ENCODE results near the gene PPP1R3E.
A peak's percentile ranks its signal among the peaks of the same experiment; 100 is the strongest.
"Not testable (repeated sequence)": the region's sequence is repeated elsewhere in the genome, so short reads cannot be mapped to it uniquely, and the experiment has no call there.

Gene PPP1R3E, protein sequence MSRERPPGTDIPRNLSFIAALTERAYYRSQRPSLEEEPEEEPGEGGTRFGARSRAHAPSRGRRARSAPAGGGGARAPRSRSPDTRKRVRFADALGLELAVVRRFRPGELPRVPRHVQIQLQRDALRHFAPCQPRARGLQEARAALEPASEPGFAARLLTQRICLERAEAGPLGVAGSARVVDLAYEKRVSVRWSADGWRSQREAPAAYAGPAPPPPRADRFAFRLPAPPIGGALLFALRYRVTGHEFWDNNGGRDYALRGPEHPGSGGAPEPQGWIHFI

GRCh38 chr14:23302290-23303225, at the start of gene PPP1R3E:
PPP1R3E (minus strand) TSS chr14:23302859; CDS start chr14:23302576, 283 bp downstream.
- peak; percentile 87 for DNase-seq

DNA sequence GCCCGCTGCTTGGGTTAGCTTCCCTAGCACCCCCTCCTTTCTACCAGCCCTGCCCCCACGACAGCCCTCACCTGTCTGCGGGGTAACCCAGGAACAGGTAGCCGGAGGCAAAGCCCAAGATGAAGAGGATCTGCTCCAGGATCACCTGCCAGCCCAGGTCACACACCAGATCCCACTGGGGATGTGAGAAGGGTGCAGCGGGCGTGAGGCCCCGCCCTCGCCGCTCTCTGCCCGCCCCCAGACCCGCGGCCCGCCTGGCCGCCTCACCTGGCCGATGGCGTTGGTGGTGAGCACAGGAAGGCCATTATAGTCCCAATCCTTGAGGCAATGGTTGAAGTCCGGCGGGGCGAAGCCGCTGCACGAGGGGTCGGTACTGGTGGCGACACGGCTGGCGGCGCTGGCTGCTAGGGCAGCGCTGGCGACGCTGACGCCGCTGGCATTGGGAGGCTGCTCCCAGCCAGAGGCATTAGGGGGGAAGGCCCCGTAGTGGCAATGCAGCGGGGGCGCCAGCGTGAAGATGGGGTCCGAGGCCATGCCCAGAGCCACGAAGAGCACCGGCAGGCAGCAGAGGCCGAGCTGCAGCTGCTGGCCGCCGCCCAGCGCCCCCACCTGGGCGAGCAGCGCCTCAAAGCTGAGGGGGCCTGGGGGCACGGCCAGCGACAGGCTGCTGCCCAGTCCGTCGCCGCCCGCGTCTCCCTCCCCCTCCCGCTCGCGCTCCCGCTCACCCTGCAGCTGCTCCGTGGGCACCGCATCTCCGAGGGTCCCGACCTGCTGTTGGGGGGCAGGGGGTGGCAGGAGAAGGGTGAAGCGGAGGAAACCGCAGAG, 49.2 kb upstream of the PPP1R3E start:
- DNase-seq, result no peak

GRCh38 chr14:23349156-23349845, 46.6 kb upstream of the PPP1R3E start:
- DNase-seq, result no peak

DNA sequence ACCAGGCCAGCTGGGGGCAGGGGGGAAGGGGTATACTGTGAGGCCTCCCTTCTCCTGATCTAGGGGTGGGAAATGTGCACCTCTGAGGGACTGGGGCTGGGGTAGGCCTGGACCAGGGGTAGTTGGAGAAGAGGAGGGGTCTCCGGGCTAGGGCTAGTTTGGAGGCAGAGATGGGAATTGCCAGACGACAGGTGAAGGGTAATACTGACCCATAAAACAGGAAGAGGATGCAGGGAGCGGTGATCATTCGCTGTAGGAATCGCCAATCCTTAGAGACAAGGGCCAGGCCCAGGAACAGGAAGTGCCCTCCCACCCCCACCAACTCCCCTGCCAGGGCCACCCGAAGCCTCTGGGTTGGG, 45.6 kb upstream of the PPP1R3E start:
- no peak for DNase-seq

GRCh38 chr14:23347406-23348296, 45.0 kb upstream of the PPP1R3E start:
- DNase-seq, result no peak

DNA sequence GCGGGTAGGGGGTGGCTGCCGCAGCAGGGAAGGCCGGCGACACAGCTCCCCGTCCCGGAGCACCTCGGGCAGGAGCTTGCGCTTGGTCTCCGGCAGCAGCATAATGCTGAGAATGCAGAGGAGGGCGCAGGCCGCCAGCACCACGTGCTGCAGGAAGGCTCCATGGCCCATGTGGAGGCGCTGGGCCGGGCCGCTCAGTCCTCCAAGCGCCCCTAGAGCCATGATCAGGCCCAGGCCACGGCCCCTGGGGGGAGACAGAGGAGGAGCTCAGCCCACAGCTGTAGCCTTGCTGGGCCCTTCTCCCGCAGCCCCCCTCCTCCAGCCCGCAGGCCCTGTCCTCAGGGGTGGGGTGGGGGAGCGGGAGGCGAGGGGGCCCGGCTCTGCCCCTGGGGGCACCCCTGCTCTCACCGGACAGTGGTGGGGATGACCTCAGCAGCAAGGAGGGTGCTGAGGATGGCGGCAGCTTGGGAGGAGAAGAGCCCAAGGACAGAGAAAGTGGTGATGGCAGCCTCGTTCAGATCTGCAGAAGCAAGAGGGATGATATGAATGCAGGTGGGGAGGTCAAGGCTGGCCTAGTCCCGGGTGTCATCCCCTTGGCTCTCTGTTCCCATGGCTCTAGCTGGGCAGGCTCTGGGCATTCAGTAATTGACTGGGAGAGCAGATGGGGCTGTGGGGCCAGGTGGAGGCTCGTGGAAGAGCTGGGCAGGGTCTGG, 44.2 kb upstream of the PPP1R3E start:
- DNase-seq, result no peak

- DNase-seq, result no peak
Observed at GRCh38 chr14:23345987-23346692, 43.5 kb upstream of the PPP1R3E start.

DNA sequence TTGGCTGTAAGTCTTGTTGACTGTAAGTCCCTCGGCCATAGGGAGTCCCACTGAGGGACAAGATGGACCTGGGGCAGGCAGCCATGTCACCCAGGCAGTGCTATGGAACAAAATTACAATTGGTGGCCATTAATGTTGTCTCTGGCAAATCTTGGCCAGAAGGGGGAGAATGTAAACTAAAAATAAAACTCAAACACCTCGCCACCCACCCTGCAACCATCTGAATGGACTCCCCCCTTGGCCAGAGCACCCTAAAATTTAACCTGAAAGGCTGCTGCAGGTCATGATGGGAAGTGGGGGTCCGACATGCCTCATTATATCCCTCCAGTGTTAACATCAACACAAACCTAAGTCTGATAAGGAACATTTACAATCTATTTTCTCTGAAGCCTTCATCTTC, 41.8 kb upstream of the PPP1R3E start:
- DNase-seq, result no peak

- DNase-seq, result no peak
Observed at GRCh38 chr14:23339506-23340268, 37.0 kb upstream of the PPP1R3E start.

DNA sequence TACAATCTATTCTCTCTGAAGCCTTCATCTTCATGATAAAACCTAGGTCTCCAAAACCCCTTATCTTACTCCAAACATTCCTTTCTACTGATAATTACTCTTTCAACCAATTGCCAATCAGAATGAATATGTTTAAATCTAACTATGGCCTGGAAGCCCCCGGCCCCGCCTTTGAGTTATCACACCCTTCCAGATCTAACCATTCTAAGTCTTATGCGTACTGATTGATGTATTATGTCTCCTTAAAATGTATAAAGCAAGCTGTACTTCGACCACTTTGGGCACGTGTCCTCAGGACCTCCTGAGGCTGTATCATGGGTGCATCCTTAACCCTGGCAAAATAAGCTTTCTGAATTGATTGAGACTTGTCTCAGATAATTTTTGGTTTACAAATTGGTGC, 33.0 kb upstream of the PPP1R3E start:
- DNase-seq, result no peak

- peak; percentile 75 for DNase-seq
Observed at GRCh38 chr14:23327947-23328744, 25.5 kb upstream of the PPP1R3E start.

DNA sequence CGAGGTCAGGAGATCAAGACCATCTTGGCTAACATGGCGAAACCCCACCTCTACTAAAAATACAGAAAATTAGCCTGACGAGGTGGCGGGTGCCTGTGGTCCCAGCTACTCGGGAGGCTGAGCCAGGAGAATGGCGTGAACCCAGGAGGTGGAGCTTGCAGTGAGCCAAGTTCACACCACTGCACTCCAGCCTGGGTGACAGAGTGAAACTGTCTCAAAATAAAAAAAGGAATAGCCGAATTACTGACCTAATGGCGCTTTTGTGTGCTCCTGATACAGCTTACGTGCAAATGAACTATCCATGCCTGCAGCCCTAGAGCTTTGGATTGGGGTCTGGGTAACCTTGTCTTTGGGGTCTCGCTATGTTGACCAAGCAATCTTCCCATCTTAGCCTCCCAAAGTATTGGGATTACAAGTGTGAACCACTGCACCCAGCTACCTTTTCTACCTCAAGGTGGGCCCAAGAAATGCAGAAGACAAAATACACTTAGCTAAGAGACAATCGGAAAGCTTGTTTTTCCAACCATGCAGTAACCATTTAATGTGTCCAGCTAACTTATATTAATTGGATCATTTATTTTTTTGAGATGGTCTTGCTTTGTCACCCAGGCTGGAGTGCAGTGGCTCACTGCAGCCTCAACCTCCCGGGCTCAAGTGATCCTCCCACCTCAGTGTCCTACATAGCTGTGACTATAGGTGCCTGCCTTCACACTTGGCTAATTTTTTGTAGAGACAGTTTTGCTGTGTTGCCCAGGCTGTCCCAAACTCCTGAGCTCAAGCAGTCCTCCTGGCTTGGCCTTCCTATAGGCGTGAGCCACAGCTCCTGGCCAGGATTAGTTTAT, 24.1 kb upstream of the PPP1R3E start:
- DNase-seq, result no peak

DNA sequence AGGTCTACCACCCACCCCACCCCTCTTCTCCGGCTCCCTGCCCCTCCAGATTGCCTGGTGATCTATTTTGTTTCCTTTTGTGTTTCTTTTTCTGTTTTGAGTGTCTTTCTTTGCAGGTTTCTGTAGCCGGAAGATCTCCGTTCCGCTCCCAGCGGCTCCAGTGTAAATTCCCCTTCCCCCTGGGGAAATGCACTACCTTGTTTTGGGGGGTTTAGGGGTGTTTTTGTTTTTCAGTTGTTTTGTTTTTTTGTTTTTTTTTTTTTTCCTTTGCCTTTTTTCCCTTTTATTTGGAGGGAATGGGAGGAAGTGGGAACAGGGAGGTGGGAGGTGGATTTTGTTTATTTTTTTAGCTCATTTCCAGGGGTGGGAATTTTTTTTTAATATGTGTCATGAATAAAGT, 23.1 kb upstream of the PPP1R3E start:
- not testable (repeated sequence) for DNase-seq

DNA sequence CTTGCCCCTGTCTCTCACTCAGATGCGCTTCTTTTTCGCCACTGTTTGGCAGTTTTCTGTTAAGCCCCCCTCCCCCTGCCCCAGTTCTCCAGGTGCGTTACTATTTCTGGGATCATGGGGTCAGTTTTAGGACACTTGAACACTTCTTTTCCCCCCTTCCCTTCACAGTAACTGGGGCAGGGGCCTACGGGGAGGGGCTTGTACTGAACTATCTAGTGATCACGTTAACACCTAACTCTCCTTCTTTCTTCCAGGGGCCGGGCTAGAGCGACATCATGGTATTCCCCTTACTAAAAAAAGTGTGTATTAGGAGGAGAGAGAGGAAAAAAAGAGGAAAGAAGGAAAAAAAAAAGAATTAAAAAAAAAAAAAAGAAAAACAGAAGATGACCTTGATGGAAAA, 22.3 kb upstream of the PPP1R3E start:
- DNase-seq, result no peak

GRCh38 chr14:23324455-23324846, 21.8 kb upstream of the PPP1R3E start:
- no peak for DNase-seq

- DNase-seq, result no peak
Observed at GRCh38 chr14:23323838-23324454, 21.3 kb upstream of the PPP1R3E start.

All from stimulated activated CD4-positive, alpha-beta T cell treated with anti-CD3 and anti-CD28 coated beads, Interleukin-4, amount 100 ng/mL, for 24 hours (primary cell).